CD4-positive, CD25-positive, alpha-beta regulatory T cell (primary cell): ENCODE measurements around the gene SRGAP2C. TPM values are rescaled to one million over a fixed set of nuclear protein-coding genes. Genes with fewer than 3 reads are reported as not detected.
A peak's percentile ranks its signal among the peaks of the same experiment; 100 is the strongest.
"Not testable (repeated sequence)": the region's sequence is repeated elsewhere in the genome, so short reads cannot be mapped to it uniquely, and the experiment has no call there.

ENCODE experiments used
- ATAC-seq, 2 donors: fragments of 150-1000 bp; cut with Tn5 transposase; one replicate each; pipeline ENCODE4 v1.10.0; 2021; ENCODE audit warnings: low read depth in 2 of 2, moderate number of reproducible peaks in 2 of 2, moderate library complexity in 1 of 2
- DNase-seq, 3 donors: peaks; one replicate each; pipeline versions ENCODE4 v3.0.0 to v3.0.0-alpha.2; 2012 to 2022; ENCODE audit warnings: mixed read lengths in 1 of 3
- H3K27ac ChIP-seq: one replicate; pipeline ENCODE4 v1.7.0; 2013; ENCODE audit warnings: mild to moderate bottlenecking, low read length; ENCODE audit not compliant: insufficient read depth, poor library complexity, severe bottlenecking
- H3K27me3 ChIP-seq: one replicate; pipeline ENCODE4 v1.7.0; 2013; ENCODE audit warnings: low read length; ENCODE audit not compliant: control insufficient read depth, insufficient read depth
- H3K36me3 ChIP-seq: one replicate; pipeline ENCODE4 v1.7.0; 2013; ENCODE audit warnings: mild to moderate bottlenecking, low read length, moderate library complexity; ENCODE audit not compliant: control insufficient read depth, insufficient read depth
- H3K4me1 ChIP-seq: 2 replicates; pipeline ENCODE4 v1.7.0; 2013; ENCODE audit warnings: mild to moderate bottlenecking, low read length; ENCODE audit not compliant: insufficient read depth, control insufficient read depth, poor library complexity, severe bottlenecking
- H3K4me3 ChIP-seq: one replicate; pipeline ENCODE4 v1.7.0; 2013; ENCODE audit warnings: low read depth, mild to moderate bottlenecking, low read length, moderate library complexity
- H3K9me3 ChIP-seq, 2 experiments: 1 replicate in 1 of 2; 2 replicates in 1 of 2; pipeline ENCODE4 v1.7.0; 2013; ENCODE audit warnings: low read length in 2 of 2, mild to moderate bottlenecking in 1 of 2, moderate library complexity in 1 of 2; ENCODE audit not compliant: control insufficient read depth in 2 of 2
- H3K27ac Mint-ChIP-seq, 3 donors: one replicate each; pipeline ENCODE4 v1.8.0; 2020 to 2022; ENCODE audit warnings: mild to moderate bottlenecking in 3 of 3, mixed read lengths in 3 of 3, moderate library complexity in 2 of 3
- H3K27me3 Mint-ChIP-seq: one replicate; pipeline ENCODE4 v1.8.0; 2022; ENCODE audit warnings: mild to moderate bottlenecking, mixed read lengths
- H3K36me3 Mint-ChIP-seq: one replicate; pipeline ENCODE4 v1.8.0; 2020; ENCODE audit warnings: mixed read lengths
- H3K4me1 Mint-ChIP-seq, 4 donors: one replicate each; pipeline ENCODE4 v1.8.0; 2020 to 2022; ENCODE audit warnings: mixed read lengths in 4 of 4, mild to moderate bottlenecking in 1 of 4
- H3K4me3 Mint-ChIP-seq, 4 donors: one replicate each; pipeline ENCODE4 v1.8.0; 2020 to 2022; ENCODE audit warnings: mild to moderate bottlenecking in 4 of 4, mixed read lengths in 4 of 4, moderate library complexity in 3 of 4
- H3K9me3 Mint-ChIP-seq, 7 donors: one replicate each; pipeline ENCODE4 v1.8.0; 2020 to 2022; ENCODE audit warnings: mixed read lengths in 7 of 7, mild to moderate bottlenecking in 3 of 7, moderate library complexity in 2 of 7
- polyA plus RNA-seq, 4 donors: library from polyadenylated mRNA; unstranded; fragments of 300-500 nt; fragmentation: Illumina TruSeq; gene quantifications; one replicate each; pipeline ENCODE4 v1.2.3, GENCODE V29; 2021
- total RNA-seq: library from RNA; stranded (reverse); gene quantifications from one replicate; pipeline ENCODE4 v1.2.3, GENCODE V29; 2022

SRGAP2C gene
- total and polyA plus RNA-seq, 5 donors from 2014 or later = 2.5 to 31.7 (median 4.2) TPM

DNA sequence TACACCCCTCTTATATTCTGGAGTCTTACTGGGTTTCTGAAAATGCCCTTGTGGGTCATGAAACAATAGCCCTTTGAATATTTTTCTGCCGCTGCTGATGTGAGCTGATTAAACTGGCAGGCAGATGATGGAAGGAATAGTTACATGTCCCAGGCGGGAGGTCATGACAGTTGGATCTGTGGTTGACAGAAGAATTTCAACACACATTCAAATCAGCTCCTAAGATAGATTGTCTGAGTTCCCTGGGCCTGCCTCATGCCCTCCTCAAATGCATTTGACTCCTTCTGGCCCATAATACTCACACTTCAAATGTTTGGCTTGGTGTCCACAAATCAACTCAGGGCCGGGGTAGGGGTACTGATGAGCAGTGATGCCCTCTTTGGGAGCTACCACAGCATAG lies 161.9 kb downstream of the SRGAP2C start:
- not testable (repeated sequence) for H3K4me3 ChIP-seq, H3K36me3 Mint-ChIP-seq, H3K27me3 Mint-ChIP-seq, H3K27ac Mint-ChIP-seq, H3K36me3 ChIP-seq, H3K4me1 ChIP-seq, H3K4me1 Mint-ChIP-seq, ATAC-seq, H3K4me3 Mint-ChIP-seq, H3K9me3 Mint-ChIP-seq, DNase-seq, H3K27ac ChIP-seq, H3K9me3 ChIP-seq, H3K27me3 ChIP-seq

DNA sequence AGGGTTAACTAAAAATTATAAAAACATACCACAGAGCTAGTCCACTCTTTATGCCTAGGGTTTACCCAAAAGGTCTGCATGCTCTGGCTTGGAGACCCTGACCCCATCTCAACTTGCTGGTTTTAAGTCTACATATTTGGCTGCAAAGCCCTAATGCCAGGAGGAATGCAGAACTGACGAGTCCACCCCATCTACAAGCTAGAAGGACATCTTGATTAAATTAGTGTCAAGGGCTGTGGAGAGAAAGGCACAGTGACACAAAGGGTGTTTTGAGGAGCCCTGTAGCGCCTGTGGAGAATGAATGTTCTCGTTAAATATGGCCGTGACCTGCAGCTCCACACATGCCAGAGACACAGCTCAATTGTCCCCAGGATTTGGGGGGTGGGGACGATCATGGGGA lies 162.7 kb downstream of the SRGAP2C start:
- H3K36me3 ChIP-seq, ATAC-seq, H3K27me3 ChIP-seq, DNase-seq, H3K27me3 Mint-ChIP-seq, H3K4me3 Mint-ChIP-seq, H3K27ac ChIP-seq, H3K9me3 ChIP-seq, H3K4me3 ChIP-seq, H3K9me3 Mint-ChIP-seq, H3K27ac Mint-ChIP-seq, H3K36me3 Mint-ChIP-seq, H3K4me1 Mint-ChIP-seq, H3K4me1 ChIP-seq: not testable (repeated sequence)

DNA sequence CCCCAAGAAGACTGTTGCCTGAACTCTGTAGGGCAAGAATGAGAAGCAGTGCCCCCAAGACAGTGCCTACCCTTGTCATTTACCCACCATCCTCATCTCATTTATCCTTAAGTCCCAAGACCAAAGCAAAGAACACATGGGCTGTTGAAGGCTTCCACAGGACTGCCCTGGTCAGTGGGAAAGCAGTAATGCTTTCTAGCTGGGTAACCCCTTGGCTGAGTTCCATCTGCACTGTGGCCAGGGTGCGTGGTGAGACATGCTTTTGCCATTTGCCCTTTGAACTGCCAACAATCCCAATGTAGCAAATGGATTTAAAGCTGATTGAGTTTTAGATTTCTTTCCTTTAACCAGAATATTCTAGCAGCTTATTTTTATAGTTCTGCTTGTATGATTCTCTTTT lies 163.3 kb downstream of the SRGAP2C start:
- H3K4me1 Mint-ChIP-seq, H3K27me3 Mint-ChIP-seq, H3K9me3 ChIP-seq, H3K27ac ChIP-seq, H3K4me3 Mint-ChIP-seq, H3K27ac Mint-ChIP-seq, H3K4me3 ChIP-seq, H3K36me3 Mint-ChIP-seq, H3K27me3 ChIP-seq, DNase-seq, H3K9me3 Mint-ChIP-seq, H3K36me3 ChIP-seq, ATAC-seq, H3K4me1 ChIP-seq: not testable (repeated sequence)

DNA sequence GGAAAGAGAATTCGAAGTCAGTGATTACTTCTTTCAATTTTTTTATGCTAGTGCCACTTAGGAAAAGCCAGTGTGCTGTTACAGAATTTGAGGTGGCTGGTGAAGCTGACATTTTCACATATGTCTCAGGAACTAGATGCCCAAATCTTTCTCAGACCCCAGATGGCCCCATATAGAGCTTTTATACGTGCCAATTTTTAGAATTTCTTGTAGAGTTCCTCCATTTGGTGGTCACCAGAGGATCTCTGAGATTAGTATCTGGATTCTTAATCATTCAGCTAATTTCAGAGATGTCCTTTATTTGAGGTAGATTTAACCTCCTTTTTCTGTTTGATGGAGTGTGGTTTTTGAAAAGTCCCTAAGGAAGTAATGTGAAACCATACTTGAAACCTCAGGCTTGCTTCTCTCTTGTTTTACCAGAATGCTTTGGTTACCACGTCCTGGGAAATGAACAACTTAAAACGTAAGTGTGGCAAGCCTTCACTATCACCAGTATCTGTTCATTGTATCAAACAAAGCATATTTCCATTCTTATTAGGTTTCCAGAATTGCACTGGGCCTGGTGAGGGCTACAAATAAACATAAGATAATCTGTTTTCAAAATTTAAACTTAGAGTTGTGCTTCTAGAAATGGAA lies 164.7 kb downstream of the SRGAP2C start:
- not testable (repeated sequence) for H3K27me3 ChIP-seq, H3K9me3 Mint-ChIP-seq, H3K36me3 Mint-ChIP-seq, H3K4me1 ChIP-seq, H3K4me1 Mint-ChIP-seq, H3K27ac ChIP-seq, H3K4me3 Mint-ChIP-seq, H3K9me3 ChIP-seq, H3K27ac Mint-ChIP-seq, DNase-seq, H3K36me3 ChIP-seq, H3K27me3 Mint-ChIP-seq, H3K4me3 ChIP-seq, ATAC-seq

DNA sequence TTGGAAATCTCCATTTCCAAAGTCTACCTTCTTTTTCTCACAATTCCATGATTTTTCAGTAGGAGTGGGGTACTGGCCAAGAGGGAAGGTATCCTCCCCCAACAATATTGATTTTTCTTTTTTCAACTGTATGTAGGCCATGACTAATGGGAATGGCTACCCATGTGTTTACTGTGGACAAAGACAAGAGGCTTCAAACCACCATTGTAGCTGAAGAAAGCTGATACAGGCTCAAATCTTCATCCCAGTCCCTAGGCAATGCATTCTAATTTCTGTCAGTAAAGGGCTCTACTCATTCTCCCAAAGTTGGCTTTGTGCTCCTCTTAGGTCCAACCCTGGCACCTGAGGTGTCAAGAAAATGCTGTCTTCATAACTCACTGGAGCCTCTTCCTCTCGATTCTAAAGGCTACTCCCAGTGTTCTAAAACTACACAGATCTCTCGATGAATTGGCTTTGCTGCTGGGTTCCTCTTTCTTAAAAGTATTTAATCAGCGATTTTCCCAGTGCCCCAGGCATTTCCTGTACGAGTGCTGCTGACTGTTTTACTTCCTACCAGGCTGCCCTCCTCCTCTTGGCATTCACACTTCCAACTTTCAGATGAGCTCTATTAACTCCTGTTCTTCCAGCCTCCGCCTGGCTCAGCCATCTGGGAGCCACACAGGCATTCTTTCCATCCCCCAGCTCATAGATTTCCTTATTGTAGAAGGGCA lies 171.1 kb downstream of the SRGAP2C start:
- H3K27me3 ChIP-seq, H3K4me1 ChIP-seq, H3K9me3 Mint-ChIP-seq, H3K4me1 Mint-ChIP-seq, H3K27ac Mint-ChIP-seq, H3K27me3 Mint-ChIP-seq, H3K4me3 ChIP-seq, H3K4me3 Mint-ChIP-seq, H3K36me3 Mint-ChIP-seq, DNase-seq, ATAC-seq, H3K9me3 ChIP-seq, H3K36me3 ChIP-seq, H3K27ac ChIP-seq: not testable (repeated sequence)

DNA sequence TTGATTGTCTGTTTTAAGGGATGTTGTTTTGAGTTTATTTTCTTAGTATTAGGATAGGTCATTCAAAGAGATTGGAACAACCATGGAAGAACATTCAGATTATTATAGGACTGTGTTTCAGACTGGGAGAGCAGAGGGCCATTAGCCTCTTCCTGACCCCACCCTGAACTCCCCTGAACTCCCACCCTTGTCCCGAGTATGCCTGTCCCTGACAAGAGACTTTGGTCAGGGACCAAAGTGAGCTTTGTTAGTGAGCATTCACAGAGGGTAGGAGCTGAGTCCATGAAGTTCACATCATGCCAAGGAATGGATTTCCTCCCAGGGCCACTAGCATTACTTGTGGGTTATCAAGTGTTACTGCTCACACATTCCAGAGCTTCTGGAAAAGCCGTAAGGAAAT lies 172.0 kb downstream of the SRGAP2C start:
- not testable (repeated sequence) for H3K36me3 Mint-ChIP-seq, H3K4me3 ChIP-seq, ATAC-seq, H3K4me1 ChIP-seq, H3K36me3 ChIP-seq, H3K9me3 ChIP-seq, H3K27ac ChIP-seq, H3K9me3 Mint-ChIP-seq, H3K4me1 Mint-ChIP-seq, H3K27ac Mint-ChIP-seq, DNase-seq, H3K4me3 Mint-ChIP-seq, H3K27me3 Mint-ChIP-seq, H3K27me3 ChIP-seq

DNA sequence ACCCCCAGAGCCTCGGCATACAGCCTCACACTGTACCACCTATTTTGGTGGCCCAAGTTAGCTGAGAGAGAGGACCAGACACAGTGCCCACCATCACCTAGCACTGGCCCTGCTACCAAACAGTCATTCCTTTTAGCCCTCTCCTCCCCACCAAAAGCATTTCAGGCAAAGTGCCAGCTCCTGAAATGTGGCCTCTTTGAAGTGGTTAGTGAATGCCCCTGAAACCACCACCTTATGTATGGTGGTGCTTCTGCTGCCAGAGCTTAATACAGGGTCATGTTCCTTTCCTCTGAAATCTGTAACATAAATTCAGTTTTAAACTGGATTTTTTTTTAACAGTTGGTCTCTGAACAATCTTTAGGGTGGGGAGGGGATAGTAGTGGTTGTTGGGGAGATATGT lies 175.8 kb downstream of the SRGAP2C start:
- H3K27me3 Mint-ChIP-seq, H3K27me3 ChIP-seq, H3K4me1 Mint-ChIP-seq, ATAC-seq, H3K36me3 Mint-ChIP-seq, H3K9me3 Mint-ChIP-seq, DNase-seq, H3K9me3 ChIP-seq, H3K4me3 Mint-ChIP-seq, H3K4me1 ChIP-seq, H3K4me3 ChIP-seq, H3K36me3 ChIP-seq, H3K27ac ChIP-seq, H3K27ac Mint-ChIP-seq: not testable (repeated sequence)

DNA sequence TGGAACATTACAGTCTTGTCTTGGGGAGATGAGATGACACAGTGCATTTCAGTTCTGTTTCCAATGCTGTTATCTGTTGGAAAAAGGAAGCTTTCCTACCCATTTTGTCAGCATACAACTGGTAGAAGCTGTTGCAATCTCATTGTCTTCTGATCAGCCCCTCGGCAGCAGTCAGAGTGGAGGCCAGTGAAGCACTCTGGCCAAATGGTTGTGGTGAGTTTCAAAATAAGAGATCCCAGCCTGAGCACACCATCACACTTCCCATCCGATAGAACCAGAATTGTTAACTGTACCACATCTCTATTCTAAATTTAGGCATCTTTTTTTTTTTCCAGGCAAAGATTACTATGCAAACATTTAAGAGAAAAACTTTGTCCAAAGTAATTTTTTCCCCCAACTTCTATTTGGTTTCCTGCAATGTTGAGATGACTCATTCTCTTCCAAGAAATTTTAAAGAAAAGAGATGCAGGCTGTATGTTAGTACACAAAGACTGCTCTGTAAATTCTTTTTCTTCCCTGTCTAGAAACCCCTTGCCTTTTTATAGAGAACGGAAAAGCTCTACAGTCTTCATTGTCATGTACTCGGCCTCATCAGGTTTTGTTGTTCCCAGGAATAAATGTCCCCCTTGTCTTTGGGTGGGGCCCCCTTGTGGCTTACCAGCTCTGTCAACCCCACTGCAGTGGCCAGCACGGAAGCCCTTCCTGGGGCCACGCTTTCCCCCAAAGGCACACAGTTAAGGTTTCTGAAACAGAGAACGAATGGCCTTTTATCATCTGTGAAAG lies 176.9 kb downstream of the SRGAP2C start:
- peak in 1 of 2 donors; percentile 17 for ATAC-seq
- not testable (repeated sequence) for H3K4me1 Mint-ChIP-seq, H3K4me1 ChIP-seq, H3K9me3 ChIP-seq, H3K4me3 Mint-ChIP-seq, H3K36me3 ChIP-seq, H3K27ac ChIP-seq, H3K27me3 ChIP-seq, H3K36me3 Mint-ChIP-seq, H3K9me3 Mint-ChIP-seq, DNase-seq, H3K4me3 ChIP-seq, H3K27me3 Mint-ChIP-seq, H3K27ac Mint-ChIP-seq
